Right lobe of liver (tissue), 6 donors: ENCODE results near the gene IGSF22. TPM values are rescaled to one million over a fixed set of nuclear protein-coding genes. Genes with fewer than 3 reads are reported as not detected.

Source experiments
- ATAC-seq, 4 donors: fragments of 200-7000 bp; cut with Tn5 transposase; one replicate each; pipeline ENCODE4 v1.9.1; 2020; ENCODE audit warnings: mild to moderate bottlenecking in 4 of 4, moderate library complexity in 4 of 4
- DNase-seq, 3 donors: peaks; one replicate each; pipeline ENCODE4 v3.0.0-alpha.2; 2020
- H3K27ac ChIP-seq, 3 donors: fragments of 200-600 bp; one replicate each; pipeline ENCODE4 v1.8.0; 2022
- H3K27me3 ChIP-seq, 2 donors: fragments of 200-600 bp; one replicate each; pipeline ENCODE4 v1.8.0; 2022
- H3K36me3 ChIP-seq, 4 donors: fragments of 200-600 bp; sonication (generic) in 1 of 4; one replicate each; pipeline versions ENCODE4 v1.5.1 to v1.8.0; 2017 to 2022; ENCODE audit warnings: control low read depth in 1 of 4
- H3K4me1 ChIP-seq, 4 donors: fragments of 200-600 bp; sonication (generic) in 1 of 4; one replicate each; pipeline versions ENCODE4 v1.5.1 to v1.8.0; 2017 to 2022; ENCODE audit warnings: control low read depth in 1 of 4
- H3K4me3 ChIP-seq, 3 donors: fragments of 200-600 bp; one replicate each; pipeline ENCODE4 v1.8.0; 2022
- H3K9me3 ChIP-seq, 4 donors: fragments of 200-600 bp; sonication (generic) in 1 of 4; one replicate each; pipeline versions ENCODE4 v1.5.1 to v1.8.0; 2017 to 2022; ENCODE audit warnings: control low read depth in 1 of 4
- POLR2A ChIP-seq: fragments of 450-650 bp; IDR thresholded peaks from one replicate; pipeline ENCODE4 v1.6.1; 2017; ENCODE audit warnings: antibody characterized with exemption, mild to moderate bottlenecking
- WGBS: methylation state at CpG from one replicate; pipeline ENCODE4 v1.1.6; 2018; ENCODE audit warnings: low coverage, low lambda C conversion rate; ENCODE audit not compliant: insufficient coverage; ENCODE audit errors: missing lambda C conversion rate; 5-methylcytosine and 5-hydroxymethylcytosine counted together
- intact Hi-C, 2 donors: fragments of 100-400 bp; cut with DNase I; formaldehyde crosslinking; loops; one replicate each; pipeline versions ENCODE4 v1.11.2 to v1.14.1; 2022
- total RNA-seq, 6 experiments: library from RNA; depleted of rRNA in 2 of 6; stranded (reverse); fragments of >200 nt in 2 of 6; fragmentation: NEBNext Ultra II Directional in 3 of 6; extraction: Animal tissue kit (Norgen Biotek cat#: 25700) in 3 of 6; gene quantifications; one replicate each; pipeline versions ENCODE4 v1.1.0 to v1.2.4, GENCODE V29; 2016 to 2023
- TF ChIP-seq, protein P1 (sequence below), 4 donors: fragments of 200-600 bp in 3 of 4; fragments of 450-650 bp in 1 of 4; IDR thresholded peaks; one replicate each; pipeline versions ENCODE4 v1.5.1 to v1.8.0; 2016 to 2022; ENCODE audit warnings: antibody characterized with exemption in 4 of 4, mild to moderate bottlenecking in 2 of 4
- donor health status: DM: no; HTN: yes; CAD: no.
- donor health status: DM: no; HTN: no; CAD: no.
- donor health status: DM: no; HTN: no; CAD: no.
- donor health status: DM: no; HTN: yes; CAD: no.
- donor health status: DM: no; HTN: yes; CAD: no.

The IGSF22 gene
- total RNA-seq, 6 experiments from 2014 or later = 0.04 to 0.32 (median 0.12) TPM; not detected in 3

DNA sequence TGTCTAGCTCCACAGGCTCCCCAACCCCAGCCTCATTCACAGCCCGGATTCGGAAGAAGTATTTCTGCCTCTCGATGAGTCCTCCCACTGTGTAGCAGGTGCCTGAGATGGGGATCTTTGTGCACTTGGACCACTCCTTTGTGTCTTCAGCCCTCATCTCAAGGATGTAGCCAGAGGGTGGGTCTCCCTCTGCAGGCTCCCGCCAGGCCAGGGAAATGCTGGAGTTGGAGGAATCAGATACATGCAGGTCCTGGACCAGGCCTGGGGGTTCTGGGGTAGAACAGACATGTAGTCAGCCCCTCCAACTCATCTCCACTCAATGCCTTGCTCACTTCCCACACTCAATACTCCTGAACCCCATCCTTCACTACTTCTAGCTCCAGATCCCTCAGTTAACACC, 16.6 kb downstream of the IGSF22 start:
- Histone ChIP-seq H3K27ac (no peak overlapping the region), H3K27me3 (no peaks in the 10 kb centered on the region), H3K36me3 (no peaks in the 10 kb centered on the region), H3K4me1 (no peaks in the 10 kb centered on the region), H3K9me3 (no peaks in the 10 kb centered on the region), H3K4me3 (no peak overlapping the region)
- no peak for TF ChIP-seq POLR2A
- TF ChIP-seq, protein P1, sequence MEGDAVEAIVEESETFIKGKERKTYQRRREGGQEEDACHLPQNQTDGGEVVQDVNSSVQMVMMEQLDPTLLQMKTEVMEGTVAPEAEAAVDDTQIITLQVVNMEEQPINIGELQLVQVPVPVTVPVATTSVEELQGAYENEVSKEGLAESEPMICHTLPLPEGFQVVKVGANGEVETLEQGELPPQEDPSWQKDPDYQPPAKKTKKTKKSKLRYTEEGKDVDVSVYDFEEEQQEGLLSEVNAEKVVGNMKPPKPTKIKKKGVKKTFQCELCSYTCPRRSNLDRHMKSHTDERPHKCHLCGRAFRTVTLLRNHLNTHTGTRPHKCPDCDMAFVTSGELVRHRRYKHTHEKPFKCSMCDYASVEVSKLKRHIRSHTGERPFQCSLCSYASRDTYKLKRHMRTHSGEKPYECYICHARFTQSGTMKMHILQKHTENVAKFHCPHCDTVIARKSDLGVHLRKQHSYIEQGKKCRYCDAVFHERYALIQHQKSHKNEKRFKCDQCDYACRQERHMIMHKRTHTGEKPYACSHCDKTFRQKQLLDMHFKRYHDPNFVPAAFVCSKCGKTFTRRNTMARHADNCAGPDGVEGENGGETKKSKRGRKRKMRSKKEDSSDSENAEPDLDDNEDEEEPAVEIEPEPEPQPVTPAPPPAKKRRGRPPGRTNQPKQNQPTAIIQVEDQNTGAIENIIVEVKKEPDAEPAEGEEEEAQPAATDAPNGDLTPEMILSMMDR (IDR thresholded peaks at IDR 0.05) = no peak
- ATAC-seq (no peak), DNase-seq (no peak)
- WGBS = no CpG with 5 or more reads among the region's 4 CpGs
- intact Hi-C loops = no loop called here

DNA sequence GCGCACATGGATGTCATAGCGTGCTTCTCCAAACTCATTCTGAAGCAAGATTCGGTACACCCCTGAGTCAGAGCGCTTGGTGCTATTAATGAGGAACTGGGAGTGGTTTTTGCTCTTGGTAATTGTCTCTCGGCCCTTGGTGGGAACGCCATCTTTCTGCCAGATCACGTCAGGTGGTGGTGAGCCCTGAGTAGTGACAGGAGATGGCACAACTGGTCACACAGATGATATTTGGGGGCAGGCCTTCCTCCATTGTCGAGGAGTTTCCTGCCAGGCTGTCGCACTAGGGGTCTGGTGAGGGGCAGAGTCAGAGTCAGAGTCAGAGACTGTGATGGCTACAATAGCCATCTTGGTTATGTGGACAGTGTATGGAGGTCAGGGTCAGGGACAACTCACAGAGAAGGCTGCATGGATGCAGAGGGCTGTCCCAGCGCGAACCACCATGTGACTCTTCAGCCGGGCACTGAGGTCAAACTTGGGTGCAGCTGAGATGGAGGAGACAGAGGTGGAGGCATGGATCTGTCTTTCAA, 18.1 kb downstream of the IGSF22 start:
- Histone ChIP-seq H3K4me1 (no peaks in the 10 kb centered on the region), H3K27ac (no peak overlapping the region), H3K27me3 (no peaks in the 10 kb centered on the region), H3K9me3 (no peaks in the 10 kb centered on the region), H3K36me3 (no peaks in the 10 kb centered on the region), H3K4me3 (no peak overlapping the region)
- ATAC-seq (no peak), DNase-seq (no peak)
- 79% methylated on average over 4 of the region's 12 CpGs for WGBS
- intact Hi-C loops = no loop called here
- TF ChIP-seq, protein P1 (IDR thresholded peaks at IDR 0.05) = no peak
- TF ChIP-seq POLR2A = no peak

DNA sequence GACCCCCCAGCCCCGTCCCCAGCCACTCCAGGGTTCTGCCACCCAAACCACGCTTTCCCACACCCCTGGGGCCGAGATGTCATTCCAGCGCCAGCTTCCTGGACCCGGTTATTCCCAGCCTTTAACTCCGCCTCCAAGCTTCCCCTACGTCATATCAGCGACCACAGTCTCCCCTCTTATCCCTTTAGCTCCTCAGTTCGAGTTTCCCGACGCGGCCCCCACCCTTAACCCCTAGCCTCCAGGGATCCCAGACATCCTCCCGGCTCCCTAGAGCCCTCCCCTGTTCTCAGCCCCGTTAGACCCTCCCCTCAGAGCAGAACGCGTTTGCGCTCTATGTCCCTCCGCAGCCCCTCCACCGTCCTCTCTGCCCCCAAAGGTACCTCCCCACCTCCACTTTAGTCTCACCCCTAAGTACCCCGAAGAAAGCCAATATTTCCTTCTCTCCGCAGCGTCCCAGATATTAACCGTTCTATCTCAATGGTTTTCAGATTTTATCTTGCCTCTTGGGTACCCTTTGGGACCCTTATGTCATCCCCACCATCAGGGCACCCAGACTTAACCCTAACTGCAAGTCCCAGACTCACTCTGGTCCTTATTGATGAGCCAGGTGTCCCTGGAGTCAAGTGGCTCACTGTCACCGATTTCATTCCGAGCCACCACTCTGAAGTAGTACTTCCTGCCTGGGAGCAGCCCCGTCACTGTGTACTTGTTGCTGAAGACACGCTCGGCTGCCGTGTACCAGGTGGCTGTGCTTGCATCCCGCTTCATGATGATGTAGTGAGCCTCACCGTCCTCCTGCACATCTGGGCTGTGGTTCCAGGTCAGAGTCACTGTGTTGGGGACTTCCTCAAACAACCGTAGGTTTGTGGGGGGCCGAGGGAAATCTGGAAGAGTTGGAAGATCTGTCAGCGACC, 19.4 kb downstream of the IGSF22 start:
- intact Hi-C loops = no loop called here
- ATAC-seq (peak; percentile 65 to 75 (median 72)), DNase-seq (peak; percentile 41 to 61 (median 54))
- no peaks in the 10 kb centered on the region for H3K27me3 ChIP-seq
- H3K27ac ChIP-seq = peak overlapping the region in 1 of 3 donors; percentile 39
- peaks cover 0 to 3% (median 0%) of the 10 kb centered on the region in 4 donors for H3K36me3 ChIP-seq
- 15% methylated on average over 30 of the region's 34 CpGs for WGBS
- H3K9me3 ChIP-seq = no peaks in the 10 kb centered on the region
- peak overlapping the region; percentile 25 to 49 (median 31) for H3K4me3 ChIP-seq
- TF ChIP-seq, protein P1 (IDR thresholded peaks at IDR 0.05) = no peak
- no peak for TF ChIP-seq POLR2A
- no peaks in the 10 kb centered on the region for H3K4me1 ChIP-seq

DNA sequence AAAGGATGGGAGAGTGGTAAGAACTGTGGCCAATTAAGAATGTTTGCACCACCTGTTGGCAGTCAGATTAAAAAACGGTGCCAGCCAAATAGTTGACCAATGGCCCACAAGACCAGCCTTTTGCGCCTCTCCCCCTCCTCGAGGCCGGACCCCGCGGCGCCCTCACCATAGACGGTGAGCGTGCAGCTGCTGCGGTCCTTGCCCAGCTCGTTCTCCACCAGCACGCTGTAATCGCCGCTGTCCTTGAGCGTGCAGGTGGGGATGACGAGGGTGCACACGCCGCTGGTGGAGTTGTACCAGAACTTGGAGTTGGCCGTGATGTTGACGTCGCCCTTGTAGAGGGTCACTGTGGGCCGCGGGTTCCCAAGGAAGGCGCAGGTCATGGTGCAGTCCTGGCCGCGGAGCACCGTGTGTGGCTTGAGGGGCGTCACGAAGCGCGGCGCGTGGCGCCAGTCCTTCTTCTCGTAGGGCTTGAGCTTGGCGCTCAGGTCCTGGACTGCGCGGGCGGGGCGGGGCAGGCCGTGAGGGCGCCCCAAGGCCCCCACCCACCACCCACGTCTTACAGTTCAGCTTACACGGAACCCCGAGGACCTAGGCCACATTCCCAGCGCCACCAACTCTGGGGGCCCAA, 20.2 kb downstream of the IGSF22 start:
- Histone ChIP-seq H3K36me3 (peaks cover 0 to 3% (median 0%) of the 10 kb centered on the region in 4 donors), H3K4me1 (no peaks in the 10 kb centered on the region), H3K27me3 (no peaks in the 10 kb centered on the region), H3K4me3 (peak overlapping the region; percentile 25 to 49 (median 31)), H3K27ac (peak overlapping the region in 1 of 3 donors; percentile 39), H3K9me3 (no peaks in the 10 kb centered on the region)
- WGBS = 3% methylated on average over 10 of the region's 46 CpGs
- intact Hi-C loops = no loop called here
- TF ChIP-seq, protein P1 (IDR thresholded peaks at IDR 0.05) = no peak
- no peak for TF ChIP-seq POLR2A
- ATAC-seq = peak; percentile 48 to 64 (median 54)
- peak in 2 of 3 donors; percentile 42 to 65 for DNase-seq
